Measurements from ENCODE around the gene TAB2. TPM values are rescaled to one million over a fixed set of nuclear protein-coding genes. Genes with fewer than 3 reads are reported as not detected.

Gene TAB2
- total RNA-seq, 1 experiment from 2014 or later: 55.6 TPM

GRCh38 chr6:149354009-149354408 lies 36.5 kb downstream of the TAB2 start (continued):
- no peak for TF ChIP-seq MXD4 (CRISPR knock-in tag; IDR thresholded peaks at IDR 0.05; ENCODE audit: borderline replicate concordance)

- DNase-seq (ENCODE audit: low spot score) (no peak), ATAC-seq (no peak)
- ChIA-PET POLR2A (no interaction called here), CTCF (no interaction called here)
- Mint-ChIP-seq H3K4me1 (peaks cover 22% of the 10 kb centered on the region), H3K36me3 (0 out of 2 replicates have a peak, but pooled peaks cover 4% of the 10 kb centered on the region), H3K27me3 (ENCODE audit: low read depth) (no peaks in the 10 kb centered on the region), H3K27ac (no peak overlapping the region), H3K9me3 (0 out of 2 replicates have a peak, but pooled peaks cover 4% of the 10 kb centered on the region), H3K4me3 (no peak overlapping the region)
- TF ChIP-seq ZBTB21 (CRISPR knock-in tag; IDR thresholded peaks at IDR 0.05; ENCODE audit: borderline replicate concordance): no peak
These were observed 38.7 kb downstream of the TAB2 start for GRCh38 chr6:149356081-149356750.

- Mint-ChIP-seq H3K27ac (no peak overlapping the region; the same call in 1 of the 2 replicates), H3K4me1 (peaks cover 18% of the 10 kb centered on the region), H3K9me3 (0 out of 2 replicates have a peak, but pooled peaks cover 4% of the 10 kb centered on the region), H3K36me3 (0 out of 2 replicates have a peak, but pooled peaks cover 4% of the 10 kb centered on the region), H3K27me3 (ENCODE audit: low read depth) (no peaks in the 10 kb centered on the region), H3K4me3 (no peak overlapping the region)
- CTCF ChIA-PET: no interaction called here
- TF ChIP-seq IRF2 (CRISPR knock-in tag; IDR thresholded peaks at IDR 0.05; ENCODE audit: borderline replicate concordance, low read depth): no peak
- TF ChIP-seq E2F4 (CRISPR knock-in tag; IDR thresholded peaks at IDR 0.05; ENCODE audit: borderline replicate concordance, low read depth): no peak
- no peak for TF ChIP-seq MYBL2 (CRISPR knock-in tag; IDR thresholded peaks at IDR 0.05)
- TF ChIP-seq E2F5 (CRISPR knock-in tag; IDR thresholded peaks at IDR 0.05): no peak
- no peak for TF ChIP-seq ATF3 (CRISPR knock-in tag; conservative IDR thresholded peaks at IDR 0.05)
- no peak for TF ChIP-seq ZNF317 (CRISPR knock-in tag; IDR thresholded peaks at IDR 0.05; ENCODE audit: borderline replicate concordance, low read depth)
- TF ChIP-seq ZNF671 (CRISPR knock-in tag; IDR thresholded peaks at IDR 0.05): no peak
- TF ChIP-seq ZMAT4 (CRISPR knock-in tag; IDR thresholded peaks at IDR 0.05): no peak
- no peak for TF ChIP-seq RELA (CRISPR knock-in tag; IDR thresholded peaks at IDR 0.05; ENCODE audit: borderline replicate concordance)
- TF ChIP-seq MAX (CRISPR knock-in tag; IDR thresholded peaks at IDR 0.05): no peak
- no peak for TF ChIP-seq ZSCAN18 (CRISPR knock-in tag; IDR thresholded peaks at IDR 0.05)
- TF ChIP-seq GABPB1 (CRISPR knock-in tag; IDR thresholded peaks at IDR 0.05): no peak
- TF ChIP-seq TCF7 (CRISPR knock-in tag; IDR thresholded peaks at IDR 0.05; ENCODE audit: low read depth): no peak
- TF ChIP-seq CREM (CRISPR knock-in tag; IDR thresholded peaks at IDR 0.05): no peak
- no peak for TF ChIP-seq MLX (CRISPR knock-in tag; IDR thresholded peaks at IDR 0.05)
- no peak for TF ChIP-seq TP53 (CRISPR knock-in tag; IDR thresholded peaks at IDR 0.05)
- DNase-seq (ENCODE audit: low spot score): no peak
- ATAC-seq: no peak
- POLR2A ChIA-PET: no interaction called here
These were observed 40.4 kb downstream of the TAB2 start for GRCh38 chr6:149357726-149358538.

All from WTC11 (cell line).